ENCODE data around the gene WASL. TPM values are rescaled to one million over a fixed set of nuclear protein-coding genes. Genes with fewer than 3 reads are reported as not detected.

Gene WASL
- total and polyA plus RNA-seq, 2 of the 13 experiments (the other 11 are each of a cell fraction or from before 2014, with no cell fraction given), result 7.9 to 12.8 TPM

- TF ChIP-seq ZBTB37 (CRISPR knock-in tag; IDR thresholded peaks at IDR 0.05) (no peak), PHB2 (IDR thresholded peaks at IDR 0.05; ENCODE audit: partially characterized antibody) (no peak), RARA (CRISPR knock-in tag; IDR thresholded peaks at IDR 0.05) (no peak), CENPX (CRISPR knock-in tag; IDR thresholded peaks at IDR 0.05) (no peak), ZNF704 (CRISPR knock-in tag; IDR thresholded peaks at IDR 0.05; ENCODE audit: borderline replicate concordance) (no peak), ZNF768 (CRISPR knock-in tag; IDR thresholded peaks at IDR 0.05) (no peak), ZNF691 (CRISPR knock-in tag; IDR thresholded peaks at IDR 0.05; ENCODE audit: borderline replicate concordance, low read depth) (no peak), KLF13 (CRISPR knock-in tag; IDR thresholded peaks at IDR 0.05) (no peak)
Observed at GRCh38 chr7:123705211-123705901, 43.4 kb downstream of the WASL start (continued).
